Stomach smooth muscle (tissue), 2 donors: ENCODE measurements around the gene POU4F2.
A peak's percentile ranks its signal among the peaks of the same experiment; 100 is the strongest.

Experiments used
- H3K27ac ChIP-seq: one replicate; pipeline ENCODE4 v1.7.0; 2013; ENCODE audit warnings: mild to moderate bottlenecking, low read length, inconsistent platforms
- H3K27me3 ChIP-seq, 2 donors: one replicate each; pipeline ENCODE4 v1.7.0; 2013; ENCODE audit warnings: low read length in 2 of 2; ENCODE audit not compliant: insufficient read depth in 2 of 2, control insufficient read depth in 1 of 2
- H3K36me3 ChIP-seq, 2 donors: one replicate each; pipeline ENCODE4 v1.7.0; 2013; ENCODE audit warnings: low read length in 2 of 2; ENCODE audit not compliant: control insufficient read depth in 2 of 2, insufficient read depth in 2 of 2
- H3K4me1 ChIP-seq: one replicate; pipeline ENCODE4 v1.7.0; 2013; ENCODE audit warnings: low read length; ENCODE audit not compliant: control insufficient read depth, insufficient read depth
- H3K4me3 ChIP-seq, 2 donors: one replicate each; pipeline ENCODE4 v1.7.0; 2013; ENCODE audit warnings: low read length in 2 of 2
- H3K9ac ChIP-seq, 2 donors: one replicate each; pipeline ENCODE4 v1.7.0; 2013; ENCODE audit warnings: low read length in 2 of 2, mild to moderate bottlenecking in 1 of 2
- H3K9me3 ChIP-seq, 2 donors: one replicate each; pipeline ENCODE4 v1.7.0; 2013; ENCODE audit warnings: low read length in 2 of 2; ENCODE audit not compliant: control insufficient read depth in 2 of 2
- donor health status: healthy.
- donor health status: Pancreatic carcinoma.

Gene POU4F2

GRCh38 chr4:146638786-146639505 lies at the start of gene POU4F2:
Gene POU4F2 (plus strand): TSS chr4:146638893. CDS start chr4:146639141, 248 bp downstream.
- peaks cover 48 to 63% of the 10 kb centered on the region in 2 donors for H3K27me3 ChIP-seq

DNA sequence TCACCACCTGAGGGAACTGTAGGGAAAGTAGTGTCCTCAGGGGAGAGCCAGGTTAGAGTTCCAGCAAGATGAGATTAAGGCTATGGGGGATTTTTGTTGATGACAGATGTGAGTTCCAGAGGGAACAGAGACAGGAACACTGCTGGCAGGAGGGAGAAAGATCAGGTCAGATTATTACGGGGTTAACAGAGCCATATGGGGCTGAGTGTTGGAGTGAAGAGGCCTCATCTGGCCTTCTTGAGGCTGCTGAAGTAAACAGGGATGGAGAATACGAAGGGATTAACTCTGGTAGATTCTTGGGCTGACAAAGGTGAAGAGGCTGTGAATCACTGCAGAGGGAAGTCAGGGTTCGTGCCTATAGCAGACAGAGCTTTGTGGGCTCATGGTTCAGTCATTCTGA lies 47.9 kb upstream of the POU4F2 start:
- no peaks in the 10 kb centered on the region for H3K4me1 ChIP-seq
- no peak overlapping the region for H3K27ac ChIP-seq
- H3K4me3 ChIP-seq, result no peak overlapping the region
- no peak overlapping the region for H3K9ac ChIP-seq
- H3K27me3 ChIP-seq, result no peaks in the 10 kb centered on the region
- no peaks in the 10 kb centered on the region for H3K36me3 ChIP-seq
- no peaks in the 10 kb centered on the region for H3K9me3 ChIP-seq

More at GRCh38 chr4:146638786-146639505, at the start of gene POU4F2:
- no peak within 1 kb of the TSS for H3K9ac ChIP-seq
- H3K36me3 ChIP-seq, result no peaks in the 10 kb centered on the region
- H3K27ac ChIP-seq, result no peak within 1 kb of the TSS
- H3K4me3 ChIP-seq, result peak within 1 kb of the TSS in 1 of 2 donors; percentile 44
- peaks cover 21% of the 10 kb centered on the region for H3K4me1 ChIP-seq
- H3K9me3 ChIP-seq, result peaks cover 0 to 2% of the 10 kb centered on the region in 2 donors

- Histone ChIP-seq H3K27me3 (no peaks in the 10 kb centered on the region), H3K9me3 (no peaks in the 10 kb centered on the region), H3K36me3 (no peaks in the 10 kb centered on the region), H3K4me1 (no peaks in the 10 kb centered on the region), H3K9ac (no peak overlapping the region), H3K27ac (no peak overlapping the region), H3K4me3 (no peak overlapping the region)
Observed at GRCh38 chr4:146592019-146592418, 46.7 kb upstream of the POU4F2 start.

DNA sequence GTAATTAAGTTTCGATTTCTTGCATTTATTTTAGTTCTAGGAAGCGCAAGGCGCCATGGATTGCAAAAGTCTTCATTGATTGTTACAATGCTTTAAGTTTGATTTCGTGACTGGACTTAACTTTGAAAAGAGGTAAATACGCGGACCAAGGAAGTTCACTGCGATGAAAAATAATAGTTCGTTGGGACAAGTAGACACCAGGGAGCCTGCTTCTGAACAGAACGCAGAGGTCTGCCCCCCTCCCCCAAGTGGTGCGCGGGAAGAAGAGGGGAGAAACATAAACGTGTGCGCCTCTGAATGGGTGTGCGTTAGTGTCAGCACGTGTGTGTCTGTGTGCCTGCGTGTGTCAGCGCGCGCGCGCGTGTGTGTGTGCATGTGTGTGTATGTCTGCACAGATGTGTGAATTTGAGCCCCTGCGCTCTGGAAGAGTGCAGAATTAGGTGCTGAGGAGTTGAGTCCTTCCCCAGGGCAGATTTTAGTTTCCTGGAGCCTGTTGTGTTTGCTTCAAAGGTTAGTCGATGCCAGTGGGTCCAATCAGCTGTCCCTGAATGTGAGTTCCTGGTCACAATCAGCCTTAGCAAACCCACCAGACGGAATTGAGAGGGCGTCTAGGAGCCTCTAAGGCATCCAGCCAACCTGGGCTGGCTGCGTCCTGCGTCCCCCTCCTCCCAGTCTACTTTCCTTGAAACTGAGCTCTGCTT lies 5.8 kb upstream of the POU4F2 start:
- Histone ChIP-seq H3K4me1 (peaks cover 4% of the 10 kb centered on the region), H3K27ac (no peak overlapping the region), H3K27me3 (peaks cover 28 to 37% of the 10 kb centered on the region in 2 donors), H3K9me3 (no peaks in the 10 kb centered on the region), H3K9ac (no peak overlapping the region), H3K36me3 (no peaks in the 10 kb centered on the region), H3K4me3 (no peak overlapping the region)

- H3K27me3 ChIP-seq, result peaks cover 32 to 43% of the 10 kb centered on the region in 2 donors
- H3K27ac ChIP-seq, result no peak overlapping the region
- H3K4me3 ChIP-seq, result no peak overlapping the region
- H3K4me1 ChIP-seq, result peaks cover 9% of the 10 kb centered on the region
- no peaks in the 10 kb centered on the region for H3K36me3 ChIP-seq
- no peaks in the 10 kb centered on the region for H3K9me3 ChIP-seq
- H3K9ac ChIP-seq, result no peak overlapping the region
Observed at GRCh38 chr4:146633471-146633800, 5.3 kb upstream of the POU4F2 start.

- Histone ChIP-seq H3K4me3 (no peak overlapping the region), H3K9ac (no peak overlapping the region), H3K36me3 (no peaks in the 10 kb centered on the region), H3K27me3 (peaks cover 35 to 52% of the 10 kb centered on the region in 2 donors), H3K27ac (no peak overlapping the region), H3K4me1 (peaks cover 21% of the 10 kb centered on the region), H3K9me3 (no peaks in the 10 kb centered on the region)
Observed at GRCh38 chr4:146634825-146635224, 3.9 kb upstream of the POU4F2 start.

- Histone ChIP-seq H3K27me3 (peaks cover 56 to 69% of the 10 kb centered on the region in 2 donors), H3K9me3 (no peaks in the 10 kb centered on the region), H3K9ac (no peak overlapping the region), H3K4me1 (peaks cover 21% of the 10 kb centered on the region), H3K4me3 (peak overlapping the region in 1 of 2 donors; percentile 44), H3K36me3 (no peaks in the 10 kb centered on the region), H3K27ac (no peak overlapping the region)
Observed at GRCh38 chr4:146637621-146638332, 916 bp upstream of the POU4F2 start.

GRCh38 chr4:146638333-146638785 lies 334 bp upstream of the POU4F2 start:
- Histone ChIP-seq H3K27ac (no peak overlapping the region), H3K9me3 (peaks cover 0 to 2% of the 10 kb centered on the region in 2 donors), H3K9ac (no peak overlapping the region), H3K36me3 (no peaks in the 10 kb centered on the region), H3K4me1 (peaks cover 21% of the 10 kb centered on the region), H3K4me3 (peak overlapping the region in 1 of 2 donors; percentile 44), H3K27me3 (peaks cover 52 to 63% of the 10 kb centered on the region in 2 donors)

DNA sequence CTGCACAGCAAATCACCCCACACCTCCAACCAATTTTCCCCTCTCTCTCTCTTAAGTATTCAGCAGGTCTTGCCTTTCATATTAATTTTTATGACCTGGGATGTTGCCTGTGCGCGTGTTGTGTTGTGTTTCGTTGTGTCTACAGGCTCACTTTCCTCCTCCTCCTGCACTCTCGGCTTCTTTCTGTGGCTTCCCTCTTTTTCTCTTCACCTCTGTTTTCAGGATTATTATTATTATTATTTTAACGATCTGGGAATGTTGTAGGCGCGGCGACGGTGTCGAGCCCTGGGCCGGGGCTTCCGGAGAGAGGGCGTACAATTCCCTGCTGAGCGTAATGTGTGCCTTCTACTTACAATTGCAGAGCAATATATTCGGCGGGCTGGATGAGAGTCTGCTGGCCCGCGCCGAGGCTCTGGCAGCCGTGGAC lies 826 bp downstream of the POU4F2 start:
- Histone ChIP-seq H3K9ac (no peak overlapping the region), H3K4me3 (peak overlapping the region in 1 of 2 donors; percentile 8), H3K27ac (no peak overlapping the region)

DNA sequence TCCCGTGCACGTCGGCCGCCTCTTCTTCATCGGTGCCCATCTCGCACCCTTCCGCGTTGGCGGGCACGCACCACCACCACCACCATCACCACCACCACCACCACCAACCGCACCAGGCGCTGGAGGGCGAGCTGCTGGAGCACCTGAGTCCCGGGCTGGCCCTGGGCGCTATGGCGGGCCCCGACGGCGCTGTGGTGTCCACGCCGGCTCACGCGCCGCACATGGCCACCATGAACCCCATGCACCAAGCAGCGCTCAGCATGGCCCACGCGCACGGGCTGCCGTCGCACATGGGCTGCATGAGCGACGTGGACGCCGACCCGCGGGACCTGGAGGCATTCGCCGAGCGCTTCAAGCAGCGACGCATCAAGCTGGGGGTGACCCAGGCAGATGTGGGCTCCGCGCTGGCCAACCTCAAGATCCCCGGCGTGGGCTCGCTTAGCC lies 1.4 kb downstream of the POU4F2 start:
- H3K27ac ChIP-seq, result no peak overlapping the region
- peaks cover 21% of the 10 kb centered on the region for H3K4me1 ChIP-seq
- H3K27me3 ChIP-seq, result peaks cover 40 to 61% of the 10 kb centered on the region in 2 donors
- no peak overlapping the region for H3K4me3 ChIP-seq
- H3K36me3 ChIP-seq, result no peaks in the 10 kb centered on the region
- peaks cover 0 to 2% of the 10 kb centered on the region in 2 donors for H3K9me3 ChIP-seq
- H3K9ac ChIP-seq, result no peak overlapping the region

More for the DNA sequence above, 826 bp downstream of the POU4F2 start:
- H3K4me1 ChIP-seq, result peaks cover 21% of the 10 kb centered on the region
- H3K27me3 ChIP-seq, result peaks cover 46 to 62% of the 10 kb centered on the region in 2 donors
- no peaks in the 10 kb centered on the region for H3K36me3 ChIP-seq
- H3K9me3 ChIP-seq, result peaks cover 0 to 2% of the 10 kb centered on the region in 2 donors
